ENCODE results near the gene PTCD1.

GRCh38 chr7:99448855-99449254, 10.3 kb upstream of the PTCD1 start:
- TF ChIP-seq EZH2 (IDR thresholded peaks at IDR 0.05; ENCODE audit: borderline replicate concordance, low read depth, low read length, poor library complexity, severe bottlenecking) (no peak), CTCF (conservative IDR thresholded peaks at IDR 0.05; ENCODE audit: low read depth, low read length) (no peak)

All from A673 (cell line).